ENCODE measurements around the gene GPRC5A. TPM values are rescaled to one million over a fixed set of nuclear protein-coding genes. Genes with fewer than 3 reads are reported as not detected.

Gene GPRC5A
- total and polyA plus RNA-seq, 2 experiments from 2014 or later, result 0.16 to 0.38 TPM

DNA sequence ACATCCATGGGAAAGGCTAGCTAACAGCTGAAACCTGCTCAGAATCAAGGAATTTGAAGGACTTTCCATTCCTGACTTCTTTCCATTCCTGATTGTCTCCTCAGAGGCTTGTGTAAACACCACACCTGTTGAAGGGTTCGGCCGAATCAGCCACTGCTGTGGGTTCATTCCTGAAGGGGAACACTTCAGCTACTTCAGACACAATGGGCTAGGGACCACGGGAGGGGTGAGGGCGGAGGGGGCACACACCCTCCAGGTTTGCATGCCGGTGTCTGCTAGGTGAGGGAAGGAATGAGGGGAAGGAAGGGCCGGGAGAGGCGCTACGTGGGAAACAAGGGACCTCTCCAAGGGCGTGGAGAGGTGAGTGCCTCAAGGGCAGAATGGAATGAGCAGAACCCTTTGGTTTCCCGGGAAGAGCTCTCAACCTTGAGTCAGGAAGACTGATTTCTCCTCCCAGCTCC is 1.3 kb downstream of the GPRC5A start:
- H3F3A ChIP-seq (replicated peaks; ENCODE audit: low read depth), result no peaks in the 10 kb centered on the region
- peaks cover 5% of the 10 kb centered on the region for H3K4me1 ChIP-seq (ENCODE audit: insufficient read depth)
- no peaks in the 10 kb centered on the region for H3K36me3 ChIP-seq (ENCODE audit: insufficient read depth)
- H4K20me1 ChIP-seq (replicated peaks; ENCODE audit: insufficient read depth), result no peaks in the 10 kb centered on the region
- H3K4me3 Mint-ChIP-seq, result no peak overlapping the region
- no peak overlapping the region for H3K27ac ChIP-seq (ENCODE audit: low read depth)
- TF ChIP-seq NANOG (IDR thresholded peaks at IDR 0.05; ENCODE audit: borderline replicate concordance), result no peak
- TF ChIP-seq, protein P1, sequence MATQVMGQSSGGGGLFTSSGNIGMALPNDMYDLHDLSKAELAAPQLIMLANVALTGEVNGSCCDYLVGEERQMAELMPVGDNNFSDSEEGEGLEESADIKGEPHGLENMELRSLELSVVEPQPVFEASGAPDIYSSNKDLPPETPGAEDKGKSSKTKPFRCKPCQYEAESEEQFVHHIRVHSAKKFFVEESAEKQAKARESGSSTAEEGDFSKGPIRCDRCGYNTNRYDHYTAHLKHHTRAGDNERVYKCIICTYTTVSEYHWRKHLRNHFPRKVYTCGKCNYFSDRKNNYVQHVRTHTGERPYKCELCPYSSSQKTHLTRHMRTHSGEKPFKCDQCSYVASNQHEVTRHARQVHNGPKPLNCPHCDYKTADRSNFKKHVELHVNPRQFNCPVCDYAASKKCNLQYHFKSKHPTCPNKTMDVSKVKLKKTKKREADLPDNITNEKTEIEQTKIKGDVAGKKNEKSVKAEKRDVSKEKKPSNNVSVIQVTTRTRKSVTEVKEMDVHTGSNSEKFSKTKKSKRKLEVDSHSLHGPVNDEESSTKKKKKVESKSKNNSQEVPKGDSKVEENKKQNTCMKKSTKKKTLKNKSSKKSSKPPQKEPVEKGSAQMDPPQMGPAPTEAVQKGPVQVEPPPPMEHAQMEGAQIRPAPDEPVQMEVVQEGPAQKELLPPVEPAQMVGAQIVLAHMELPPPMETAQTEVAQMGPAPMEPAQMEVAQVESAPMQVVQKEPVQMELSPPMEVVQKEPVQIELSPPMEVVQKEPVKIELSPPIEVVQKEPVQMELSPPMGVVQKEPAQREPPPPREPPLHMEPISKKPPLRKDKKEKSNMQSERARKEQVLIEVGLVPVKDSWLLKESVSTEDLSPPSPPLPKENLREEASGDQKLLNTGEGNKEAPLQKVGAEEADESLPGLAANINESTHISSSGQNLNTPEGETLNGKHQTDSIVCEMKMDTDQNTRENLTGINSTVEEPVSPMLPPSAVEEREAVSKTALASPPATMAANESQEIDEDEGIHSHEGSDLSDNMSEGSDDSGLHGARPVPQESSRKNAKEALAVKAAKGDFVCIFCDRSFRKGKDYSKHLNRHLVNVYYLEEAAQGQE (IDR thresholded peaks at IDR 0.05; ENCODE audit: unreplicated experiment), result no peak
- TF ChIP-seq STAT1 (IDR thresholded peaks at IDR 0.05; ENCODE audit: unreplicated experiment), result no peak
- no peak for TF ChIP-seq CREB1 (CRISPR knock-in tag; IDR thresholded peaks at IDR 0.05; ENCODE audit: low read depth)
- TF ChIP-seq, protein P2, sequence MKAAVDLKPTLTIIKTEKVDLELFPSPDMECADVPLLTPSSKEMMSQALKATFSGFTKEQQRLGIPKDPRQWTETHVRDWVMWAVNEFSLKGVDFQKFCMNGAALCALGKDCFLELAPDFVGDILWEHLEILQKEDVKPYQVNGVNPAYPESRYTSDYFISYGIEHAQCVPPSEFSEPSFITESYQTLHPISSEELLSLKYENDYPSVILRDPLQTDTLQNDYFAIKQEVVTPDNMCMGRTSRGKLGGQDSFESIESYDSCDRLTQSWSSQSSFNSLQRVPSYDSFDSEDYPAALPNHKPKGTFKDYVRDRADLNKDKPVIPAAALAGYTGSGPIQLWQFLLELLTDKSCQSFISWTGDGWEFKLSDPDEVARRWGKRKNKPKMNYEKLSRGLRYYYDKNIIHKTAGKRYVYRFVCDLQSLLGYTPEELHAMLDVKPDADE (IDR thresholded peaks at IDR 0.05), result no peak
- TF ChIP-seq ZNF331 (CRISPR knock-in tag; IDR thresholded peaks at IDR 0.05; ENCODE audit: low read depth), result no peak
- TF ChIP-seq, protein P3, sequence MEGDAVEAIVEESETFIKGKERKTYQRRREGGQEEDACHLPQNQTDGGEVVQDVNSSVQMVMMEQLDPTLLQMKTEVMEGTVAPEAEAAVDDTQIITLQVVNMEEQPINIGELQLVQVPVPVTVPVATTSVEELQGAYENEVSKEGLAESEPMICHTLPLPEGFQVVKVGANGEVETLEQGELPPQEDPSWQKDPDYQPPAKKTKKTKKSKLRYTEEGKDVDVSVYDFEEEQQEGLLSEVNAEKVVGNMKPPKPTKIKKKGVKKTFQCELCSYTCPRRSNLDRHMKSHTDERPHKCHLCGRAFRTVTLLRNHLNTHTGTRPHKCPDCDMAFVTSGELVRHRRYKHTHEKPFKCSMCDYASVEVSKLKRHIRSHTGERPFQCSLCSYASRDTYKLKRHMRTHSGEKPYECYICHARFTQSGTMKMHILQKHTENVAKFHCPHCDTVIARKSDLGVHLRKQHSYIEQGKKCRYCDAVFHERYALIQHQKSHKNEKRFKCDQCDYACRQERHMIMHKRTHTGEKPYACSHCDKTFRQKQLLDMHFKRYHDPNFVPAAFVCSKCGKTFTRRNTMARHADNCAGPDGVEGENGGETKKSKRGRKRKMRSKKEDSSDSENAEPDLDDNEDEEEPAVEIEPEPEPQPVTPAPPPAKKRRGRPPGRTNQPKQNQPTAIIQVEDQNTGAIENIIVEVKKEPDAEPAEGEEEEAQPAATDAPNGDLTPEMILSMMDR (conservative IDR thresholded peaks at IDR 0.05; ENCODE audit: low read depth in 2 of 2), result no peak
- no peak for TF ChIP-seq EZH2 (IDR thresholded peaks at IDR 0.05; ENCODE audit: low read depth, unreplicated experiment)
- TF ChIP-seq, protein P4, sequence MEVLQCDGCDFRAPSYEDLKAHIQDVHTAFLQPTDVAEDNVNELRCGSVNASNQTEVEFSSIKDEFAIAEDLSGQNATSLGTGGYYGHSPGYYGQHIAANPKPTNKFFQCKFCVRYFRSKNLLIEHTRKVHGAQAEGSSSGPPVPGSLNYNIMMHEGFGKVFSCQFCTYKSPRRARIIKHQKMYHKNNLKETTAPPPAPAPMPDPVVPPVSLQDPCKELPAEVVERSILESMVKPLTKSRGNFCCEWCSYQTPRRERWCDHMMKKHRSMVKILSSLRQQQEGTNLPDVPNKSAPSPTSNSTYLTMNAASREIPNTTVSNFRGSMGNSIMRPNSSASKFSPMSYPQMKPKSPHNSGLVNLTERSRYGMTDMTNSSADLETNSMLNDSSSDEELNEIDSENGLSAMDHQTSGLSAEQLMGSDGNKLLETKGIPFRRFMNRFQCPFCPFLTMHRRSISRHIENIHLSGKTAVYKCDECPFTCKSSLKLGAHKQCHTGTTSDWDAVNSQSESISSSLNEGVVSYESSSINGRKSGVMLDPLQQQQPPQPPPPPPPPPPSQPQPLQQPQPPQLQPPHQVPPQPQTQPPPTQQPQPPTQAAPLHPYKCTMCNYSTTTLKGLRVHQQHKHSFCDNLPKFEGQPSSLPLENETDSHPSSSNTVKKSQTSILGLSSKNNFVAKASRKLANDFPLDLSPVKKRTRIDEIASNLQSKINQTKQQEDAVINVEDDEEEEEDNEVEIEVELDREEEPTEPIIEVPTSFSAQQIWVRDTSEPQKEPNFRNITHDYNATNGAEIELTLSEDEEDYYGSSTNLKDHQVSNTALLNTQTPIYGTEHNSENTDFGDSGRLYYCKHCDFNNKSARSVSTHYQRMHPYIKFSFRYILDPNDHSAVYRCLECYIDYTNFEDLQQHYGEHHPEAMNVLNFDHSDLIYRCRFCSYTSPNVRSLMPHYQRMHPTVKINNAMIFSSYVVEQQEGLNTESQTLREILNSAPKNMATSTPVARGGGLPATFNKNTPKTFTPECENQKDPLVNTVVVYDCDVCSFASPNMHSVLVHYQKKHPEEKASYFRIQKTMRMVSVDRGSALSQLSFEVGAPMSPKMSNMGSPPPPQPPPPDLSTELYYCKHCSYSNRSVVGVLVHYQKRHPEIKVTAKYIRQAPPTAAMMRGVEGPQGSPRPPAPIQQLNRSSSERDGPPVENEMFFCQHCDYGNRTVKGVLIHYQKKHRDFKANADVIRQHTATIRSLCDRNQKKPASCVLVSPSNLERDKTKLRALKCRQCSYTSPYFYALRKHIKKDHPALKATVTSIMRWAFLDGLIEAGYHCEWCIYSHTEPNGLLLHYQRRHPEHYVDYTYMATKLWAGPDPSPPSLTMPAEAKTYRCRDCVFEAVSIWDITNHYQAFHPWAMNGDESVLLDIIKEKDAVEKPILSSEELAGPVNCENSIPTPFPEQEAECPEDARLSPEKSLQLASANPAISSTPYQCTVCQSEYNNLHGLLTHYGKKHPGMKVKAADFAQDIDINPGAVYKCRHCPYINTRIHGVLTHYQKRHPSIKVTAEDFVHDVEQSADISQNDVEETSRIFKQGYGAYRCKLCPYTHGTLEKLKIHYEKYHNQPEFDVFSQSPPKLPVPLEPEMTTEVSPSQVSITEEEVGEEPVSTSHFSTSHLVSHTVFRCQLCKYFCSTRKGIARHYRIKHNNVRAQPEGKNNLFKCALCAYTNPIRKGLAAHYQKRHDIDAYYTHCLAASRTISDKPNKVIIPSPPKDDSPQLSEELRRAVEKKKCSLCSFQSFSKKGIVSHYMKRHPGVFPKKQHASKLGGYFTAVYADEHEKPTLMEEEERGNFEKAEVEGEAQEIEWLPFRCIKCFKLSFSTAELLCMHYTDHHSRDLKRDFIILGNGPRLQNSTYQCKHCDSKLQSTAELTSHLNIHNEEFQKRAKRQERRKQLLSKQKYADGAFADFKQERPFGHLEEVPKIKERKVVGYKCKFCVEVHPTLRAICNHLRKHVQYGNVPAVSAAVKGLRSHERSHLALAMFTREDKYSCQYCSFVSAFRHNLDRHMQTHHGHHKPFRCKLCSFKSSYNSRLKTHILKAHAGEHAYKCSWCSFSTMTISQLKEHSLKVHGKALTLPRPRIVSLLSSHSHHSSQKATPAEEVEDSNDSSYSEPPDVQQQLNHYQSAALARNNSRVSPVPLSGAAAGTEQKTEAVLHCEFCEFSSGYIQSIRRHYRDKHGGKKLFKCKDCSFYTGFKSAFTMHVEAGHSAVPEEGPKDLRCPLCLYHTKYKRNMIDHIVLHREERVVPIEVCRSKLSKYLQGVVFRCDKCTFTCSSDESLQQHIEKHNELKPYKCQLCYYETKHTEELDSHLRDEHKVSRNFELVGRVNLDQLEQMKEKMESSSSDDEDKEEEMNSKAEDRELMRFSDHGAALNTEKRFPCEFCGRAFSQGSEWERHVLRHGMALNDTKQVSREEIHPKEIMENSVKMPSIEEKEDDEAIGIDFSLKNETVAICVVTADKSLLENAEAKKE (CRISPR knock-in tag; IDR thresholded peaks at IDR 0.05), result no peak
- TF ChIP-seq EZH2phosphoT487 (IDR thresholded peaks at IDR 0.05; ENCODE audit: unreplicated experiment), result no peak
- TF ChIP-seq JUNB (IDR thresholded peaks at IDR 0.05; ENCODE audit: unreplicated experiment), result no peak
- TF ChIP-seq ZNF114 (CRISPR knock-in tag; IDR thresholded peaks at IDR 0.05), result no peak
- no peak for TF ChIP-seq POLR2AphosphoS5 (IDR thresholded peaks at IDR 0.05; ENCODE audit: low read depth)
- H3K9me2 ChIP-seq (ENCODE audit: insufficient read depth), result no peaks in the 10 kb centered on the region
- peak overlapping the region; percentile 52; the same call in 1 of the 2 replicates for H2AFZ ChIP-seq
- DNase-seq (ENCODE audit: low spot score) (peak; percentile 33), ATAC-seq (peak; percentile 3; the same call in 1 of the 3 replicates)
- no peak overlapping the region for H3K27ac Mint-ChIP-seq
- H3K27me3 Mint-ChIP-seq (ENCODE audit: insufficient read depth, low read depth, poor library complexity), result peaks cover 29% of the 10 kb centered on the region
- H3K9me3 Mint-ChIP-seq, result no peaks in the 10 kb centered on the region; the same call in 2 of the 3 replicates
- no peaks in the 10 kb centered on the region for H3K36me3 Mint-ChIP-seq (ENCODE audit: low read depth)
- H3K27me3 ChIP-seq (ENCODE audit: insufficient read depth), result peaks cover 52% of the 10 kb centered on the region
- peaks cover 24% of the 10 kb centered on the region for H3K4me1 Mint-ChIP-seq
- no peak overlapping the region; the same call in 1 of the 2 replicates for H3K4me2 ChIP-seq
- H3K79me2 ChIP-seq (replicated peaks; ENCODE audit: insufficient read depth), result no peaks in the 10 kb centered on the region
- no peak overlapping the region for H3K4me3 ChIP-seq

Measured in GM23338 (cell line).